ENCODE data around the gene CTTN. TPM values are rescaled to one million over a fixed set of nuclear protein-coding genes. Genes with fewer than 3 reads are reported as not detected.
A peak's percentile ranks its signal among the peaks of the same experiment; 100 is the strongest.

The CTTN gene
- total RNA-seq, 3 donors from 2014 or later: 223 to 314 (median 280) TPM

DNA sequence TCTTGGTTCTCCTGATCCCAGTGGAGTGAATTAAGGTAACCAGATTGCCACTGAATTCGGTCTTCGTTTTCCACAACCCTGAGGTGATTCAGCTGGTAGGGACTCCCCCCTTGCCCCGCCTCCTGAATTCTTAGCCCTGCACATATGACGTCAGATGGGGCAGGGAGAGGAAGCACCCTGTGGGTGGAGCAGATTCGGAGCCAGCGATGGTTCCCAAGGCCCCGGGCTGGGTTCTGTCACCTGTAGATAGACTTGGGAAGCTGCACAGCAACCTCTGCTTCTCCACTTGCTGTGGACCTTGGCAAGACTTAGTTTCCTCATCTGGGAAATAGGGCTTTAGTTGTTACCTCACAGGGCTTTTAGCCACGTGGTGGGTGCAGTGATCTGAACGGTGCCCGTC lies 67.8 kb downstream of the CTTN start:
- TF ChIP-seq, protein P1, sequence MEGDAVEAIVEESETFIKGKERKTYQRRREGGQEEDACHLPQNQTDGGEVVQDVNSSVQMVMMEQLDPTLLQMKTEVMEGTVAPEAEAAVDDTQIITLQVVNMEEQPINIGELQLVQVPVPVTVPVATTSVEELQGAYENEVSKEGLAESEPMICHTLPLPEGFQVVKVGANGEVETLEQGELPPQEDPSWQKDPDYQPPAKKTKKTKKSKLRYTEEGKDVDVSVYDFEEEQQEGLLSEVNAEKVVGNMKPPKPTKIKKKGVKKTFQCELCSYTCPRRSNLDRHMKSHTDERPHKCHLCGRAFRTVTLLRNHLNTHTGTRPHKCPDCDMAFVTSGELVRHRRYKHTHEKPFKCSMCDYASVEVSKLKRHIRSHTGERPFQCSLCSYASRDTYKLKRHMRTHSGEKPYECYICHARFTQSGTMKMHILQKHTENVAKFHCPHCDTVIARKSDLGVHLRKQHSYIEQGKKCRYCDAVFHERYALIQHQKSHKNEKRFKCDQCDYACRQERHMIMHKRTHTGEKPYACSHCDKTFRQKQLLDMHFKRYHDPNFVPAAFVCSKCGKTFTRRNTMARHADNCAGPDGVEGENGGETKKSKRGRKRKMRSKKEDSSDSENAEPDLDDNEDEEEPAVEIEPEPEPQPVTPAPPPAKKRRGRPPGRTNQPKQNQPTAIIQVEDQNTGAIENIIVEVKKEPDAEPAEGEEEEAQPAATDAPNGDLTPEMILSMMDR (IDR thresholded peaks at IDR 0.05): no peak
- no peak for DNase-seq
- intact Hi-C loops (cut with DNase I, micrococcal nuclease): loop anchor here (2.0 to 5.0 kb wide), 2 partner anchors 291 kb away; no protein-coding TSS in a partner anchor
- no peaks in the 10 kb centered on the region for H3K36me3 ChIP-seq (ENCODE audit: low read depth)
- no peaks in the 10 kb centered on the region for H3K4me1 ChIP-seq (ENCODE audit: low read depth)
- no peaks in the 10 kb centered on the region for H3K9me3 ChIP-seq
- ATAC-seq: peak; percentile 13
- H3K4me3 ChIP-seq: no peak overlapping the region

DNA sequence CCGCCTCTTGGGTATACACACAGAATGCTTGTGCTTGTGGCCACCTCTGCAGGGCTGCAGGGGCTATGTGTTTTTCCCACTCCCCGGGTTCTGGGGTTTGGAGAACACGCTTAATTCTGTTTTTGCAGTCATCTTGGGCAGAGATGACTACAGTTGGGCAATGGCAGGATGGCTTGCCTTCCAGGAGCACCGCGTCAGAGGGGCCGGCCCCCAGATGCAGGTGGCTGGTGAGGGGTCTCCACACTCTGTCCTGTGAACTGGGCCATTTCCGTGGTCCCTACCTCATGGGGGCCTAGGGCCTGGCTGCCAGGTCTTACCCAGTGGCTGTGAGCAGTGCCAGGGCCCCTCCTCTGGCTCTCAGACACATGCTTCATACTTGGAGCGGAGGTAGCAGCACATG lies 68.3 kb downstream of the CTTN start:
- intact Hi-C loops (cut with DNase I, micrococcal nuclease): loop anchor here (2.0 to 5.0 kb wide), 2 partner anchors 290 to 291 kb away; no protein-coding TSS in a partner anchor
- no peaks in the 10 kb centered on the region for H3K9me3 ChIP-seq
- H3K36me3 ChIP-seq (ENCODE audit: low read depth): no peaks in the 10 kb centered on the region
- TF ChIP-seq, protein P1 (IDR thresholded peaks at IDR 0.05): no peak
- no peak for DNase-seq
- H3K4me1 ChIP-seq (ENCODE audit: low read depth): no peaks in the 10 kb centered on the region
- ATAC-seq: no peak
- H3K4me3 ChIP-seq: no peak overlapping the region

DNA sequence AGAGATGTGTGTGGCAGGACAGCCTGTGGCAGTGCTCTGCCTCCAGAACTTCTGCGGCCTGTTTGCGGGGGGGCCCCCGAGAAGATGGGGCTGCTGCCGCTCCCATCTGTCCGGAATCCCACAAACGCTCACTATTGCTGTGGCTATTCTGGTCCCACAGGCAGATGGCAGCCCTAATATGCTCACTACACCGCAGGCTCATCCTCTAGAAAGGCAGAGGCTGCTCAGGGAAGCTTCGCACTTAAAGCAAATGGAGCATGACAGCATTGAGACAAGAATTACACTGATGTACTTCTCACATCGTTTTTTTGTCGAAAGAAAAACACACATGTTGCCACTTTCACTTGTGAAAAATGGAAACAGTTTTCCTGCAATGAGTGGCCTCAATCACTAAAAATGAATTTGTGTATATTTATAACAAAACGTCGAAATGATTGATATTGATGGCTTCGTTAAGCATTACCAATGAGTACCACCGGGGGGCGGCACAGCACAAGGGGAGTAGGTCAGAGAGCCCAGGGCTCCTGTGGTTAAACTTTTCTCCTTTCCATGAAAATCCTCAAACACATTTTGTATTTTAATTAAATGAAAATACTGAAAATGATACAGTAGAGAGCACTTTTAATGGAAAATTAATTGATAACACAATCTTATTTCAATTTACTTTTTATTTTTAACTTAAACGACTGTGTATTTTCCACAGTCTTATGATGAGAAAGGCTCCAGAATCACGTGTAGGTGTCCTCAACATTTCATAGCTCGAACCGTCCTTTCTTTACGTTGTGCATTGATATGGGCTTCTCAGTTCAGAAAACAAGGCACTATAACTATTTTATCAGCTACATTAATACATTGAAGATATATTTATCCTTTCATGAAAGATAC lies 69.1 kb downstream of the CTTN start:
- ATAC-seq: peak; percentile 71
- intact Hi-C loops (cut with DNase I, micrococcal nuclease): loop anchor here (2.0 to 5.0 kb wide), 2 partner anchors 289 to 290 kb away; no protein-coding TSS in a partner anchor
- Histone ChIP-seq H3K9me3 (no peaks in the 10 kb centered on the region), H3K36me3 (ENCODE audit: low read depth) (no peaks in the 10 kb centered on the region), H3K4me1 (ENCODE audit: low read depth) (no peaks in the 10 kb centered on the region), H3K4me3 (no peak overlapping the region)
- TF ChIP-seq, protein P1 (IDR thresholded peaks at IDR 0.05): peak; percentile 66
- peak in 2 of 3 donors; percentile 61 to 76 for DNase-seq

DNA sequence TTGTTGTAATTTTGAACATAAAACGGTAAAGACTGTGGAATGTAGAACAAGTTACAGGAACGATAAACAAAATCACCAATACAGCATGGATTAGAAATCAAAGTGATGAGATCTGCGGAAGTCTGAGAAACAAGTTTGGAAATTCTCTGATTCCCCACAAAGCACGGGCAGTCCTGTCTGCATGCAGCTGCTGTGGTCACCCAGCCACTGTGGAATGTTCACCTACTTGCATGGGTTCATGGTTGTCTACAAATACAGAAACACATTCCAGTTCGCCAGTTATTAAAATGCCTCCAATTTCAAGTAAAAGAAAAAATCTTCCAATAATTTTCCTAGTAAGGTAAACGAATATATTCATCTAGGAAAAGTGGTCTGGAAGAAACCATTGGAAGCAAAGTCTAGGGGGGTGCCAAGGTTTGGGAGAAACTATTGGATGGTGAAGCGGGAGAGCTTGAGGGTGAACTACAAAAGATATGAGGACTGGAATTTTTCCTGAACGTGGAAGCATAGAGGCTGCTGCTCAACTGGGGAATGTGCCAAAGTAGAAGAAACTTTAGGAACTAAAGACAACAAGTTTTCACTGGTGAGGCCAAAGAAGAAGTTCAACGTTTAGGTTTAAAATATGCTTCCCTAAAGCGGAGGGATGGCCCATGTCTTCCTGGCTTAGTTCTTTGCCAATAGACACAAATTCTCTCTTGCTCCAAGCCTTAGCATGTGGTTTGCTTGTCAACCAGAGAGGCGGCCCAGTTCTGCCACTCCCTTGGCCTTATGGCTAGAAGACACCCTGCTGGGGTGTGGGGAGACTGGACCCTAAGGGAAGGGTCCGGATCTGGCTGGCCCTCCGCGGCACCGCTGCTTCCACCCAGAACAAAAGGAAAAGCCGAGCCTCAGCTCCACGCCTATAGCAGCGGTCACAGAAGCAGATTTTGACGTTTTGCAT lies 70.2 kb downstream of the CTTN start:
- TF ChIP-seq, protein P1 (IDR thresholded peaks at IDR 0.05): no peak
- DNase-seq (no peak), ATAC-seq (no peak)
- intact Hi-C loops (cut with DNase I, micrococcal nuclease): loop anchor here in 1 of 2 donors (5.0 kb wide), 1 partner anchor 289 kb away; no protein-coding TSS in a partner anchor
- no peaks in the 10 kb centered on the region for H3K9me3 ChIP-seq
- no peaks in the 10 kb centered on the region for H3K36me3 ChIP-seq (ENCODE audit: low read depth)
- H3K4me1 ChIP-seq (ENCODE audit: low read depth): no peaks in the 10 kb centered on the region
- no peak overlapping the region for H3K4me3 ChIP-seq

DNA sequence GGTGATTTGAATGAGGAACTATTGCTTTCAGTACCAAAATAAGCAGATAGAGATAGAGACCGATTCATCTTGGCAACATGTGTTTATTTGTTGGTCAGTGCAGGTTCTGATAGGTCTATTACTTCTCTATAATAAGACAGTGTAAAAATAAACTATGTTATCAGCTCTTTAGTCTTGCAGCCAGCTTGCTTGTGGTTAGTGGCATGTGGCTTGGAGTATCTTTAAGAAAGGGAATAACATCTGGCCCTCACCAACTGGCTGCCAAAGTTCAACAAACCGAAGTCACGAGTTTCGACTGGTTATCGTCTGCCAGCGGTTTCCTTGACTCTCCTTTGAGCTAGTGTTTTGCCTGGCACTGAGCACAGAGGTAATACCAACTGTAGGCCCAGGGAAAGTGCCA lies 71.8 kb downstream of the CTTN start:
- peak in 1 of 3 donors; percentile 17 for DNase-seq

More for the DNA sequence above, 71.8 kb downstream of the CTTN start:
- no peaks in the 10 kb centered on the region for H3K36me3 ChIP-seq (ENCODE audit: low read depth)
- H3K4me3 ChIP-seq: no peak overlapping the region
- no peak for ATAC-seq
- intact Hi-C loops (cut with DNase I, micrococcal nuclease): no loop called here
- H3K9me3 ChIP-seq: no peaks in the 10 kb centered on the region
- TF ChIP-seq, protein P1 (IDR thresholded peaks at IDR 0.05): no peak
- H3K4me1 ChIP-seq (ENCODE audit: low read depth): no peaks in the 10 kb centered on the region

Measured in mucosa of descending colon (tissue), 3 donors.